Kidney (tissue), 14 donors: ENCODE data around the gene AGPAT3. TPM values are rescaled to one million over a fixed set of nuclear protein-coding genes. Genes with fewer than 3 reads are reported as not detected.
A peak's percentile ranks its signal among the peaks of the same experiment; 100 is the strongest.

Source experiments
- DNase-seq, 5 donors: peaks; one replicate each; pipeline ENCODE4 v3.0.0-alpha.2; 2013 to 2020
- FAIRE-seq: peaks from 2 replicates; lab custom pipeline; 2012; peaks lifted over from hg19 to GRCh38; lab: Jason Lieb, UNC
- H3K27ac ChIP-seq, 2 donors: one replicate each; pipeline ENCODE4 v1.7.0; 2013; ENCODE audit warnings: low read depth in 2 of 2, low read length in 2 of 2, inconsistent platforms in 1 of 2
- H3K27me3 ChIP-seq: one replicate; pipeline ENCODE4 v1.7.1; 2013; ENCODE audit warnings: low read length, inconsistent platforms; ENCODE audit not compliant: control insufficient read depth, insufficient read depth
- H3K36me3 ChIP-seq, 3 donors: one replicate each; pipeline versions ENCODE4 v1.7.0 to v1.7.1; 2013; ENCODE audit warnings: low read length in 3 of 3, control low read depth in 1 of 3, inconsistent platforms in 1 of 3; ENCODE audit not compliant: insufficient read depth in 3 of 3, control insufficient read depth in 2 of 3
- H3K4me1 ChIP-seq, 3 donors: one replicate each; pipeline versions ENCODE4 v1.7.0 to v1.7.1; 2013; ENCODE audit warnings: low read length in 3 of 3, inconsistent platforms in 1 of 3, low read depth in 1 of 3; ENCODE audit not compliant: control insufficient read depth in 2 of 3, insufficient read depth in 2 of 3
- H3K4me3 ChIP-seq, 3 donors: one replicate each; pipeline versions ENCODE4 v1.7.0 to v1.8.1; 2013; ENCODE audit warnings: low read length in 3 of 3, control low read depth in 1 of 3, inconsistent platforms in 1 of 3
- H3K9ac ChIP-seq, 3 donors: one replicate each; pipeline versions ENCODE4 v1.7.0 to v1.7.1; 2013; ENCODE audit warnings: low read length in 3 of 3, control low read depth in 1 of 3, inconsistent platforms in 1 of 3
- H3K9me3 ChIP-seq, 3 donors: one replicate each; pipeline versions ENCODE4 v1.7.0 to v1.7.1; 2013; ENCODE audit warnings: low read length in 3 of 3, control low read depth in 1 of 3, inconsistent platforms in 1 of 3; ENCODE audit not compliant: control insufficient read depth in 2 of 3, insufficient read depth in 1 of 3
- intact Hi-C: fragments of 100-400 bp; cut with DNase I; formaldehyde crosslinking; loops from one replicate; pipeline ENCODE4 v1.11.1; 2022
- polyA plus RNA-seq: library from polyadenylated mRNA; stranded (reverse); fragments of 350-450 nt; fragmentation: Illumina TruSeq; extraction: RNeasy Lipid Tissue Mini Kit (QIAGEN cat#74804); gene quantifications from one replicate; pipeline ENCODE4 v1.2.3, GENCODE V29; 2014; ENCODE audit warnings: low read depth, low replicate concordance; ENCODE audit not compliant: insufficient read depth
- total RNA-seq: library from RNA; stranded (reverse); fragmentation: NEBNext Ultra II Directional; extraction: Animal tissue kit (Norgen Biotek cat#: 25700); gene quantifications from one replicate; pipeline ENCODE4 v1.2.1, GENCODE V29; 2021
- TF ChIP-seq, protein P1 (sequence below): IDR thresholded peaks from 3 replicates; pipeline ENCODE4 v1.5.1; 2012; ENCODE audit warnings: mild to moderate bottlenecking, moderate library complexity, borderline replicate concordance; ENCODE audit not compliant: insufficient read depth; ENCODE audit errors: extremely low read depth
- donor health status: control.
- donor health status: control.
- donor health status: control.
- donor health status: control.
- donor health status: control.
- donor health status: DM: yes; HTN: yes; CAD: no.
- donor health status: Normal renal cell carcinoma (clear cell type).

The AGPAT3 gene
- total and polyA plus RNA-seq, 2 donors from 2014 or later: 40.3 to 86.2 TPM

GRCh38 chr21:43954896-43955295, 89.9 kb downstream of the AGPAT3 start:
- Histone ChIP-seq H3K9me3 (no peaks in the 10 kb centered on the region), H3K4me3 (no peak overlapping the region), H3K27me3 (no peaks in the 10 kb centered on the region), H3K27ac (no peak overlapping the region), H3K36me3 (peaks cover 0 to 6% (median 2%) of the 10 kb centered on the region in 3 donors), H3K9ac (no peak overlapping the region), H3K4me1 (peaks cover 0 to 6% (median 4%) of the 10 kb centered on the region in 3 donors)
- TF ChIP-seq, protein P1, sequence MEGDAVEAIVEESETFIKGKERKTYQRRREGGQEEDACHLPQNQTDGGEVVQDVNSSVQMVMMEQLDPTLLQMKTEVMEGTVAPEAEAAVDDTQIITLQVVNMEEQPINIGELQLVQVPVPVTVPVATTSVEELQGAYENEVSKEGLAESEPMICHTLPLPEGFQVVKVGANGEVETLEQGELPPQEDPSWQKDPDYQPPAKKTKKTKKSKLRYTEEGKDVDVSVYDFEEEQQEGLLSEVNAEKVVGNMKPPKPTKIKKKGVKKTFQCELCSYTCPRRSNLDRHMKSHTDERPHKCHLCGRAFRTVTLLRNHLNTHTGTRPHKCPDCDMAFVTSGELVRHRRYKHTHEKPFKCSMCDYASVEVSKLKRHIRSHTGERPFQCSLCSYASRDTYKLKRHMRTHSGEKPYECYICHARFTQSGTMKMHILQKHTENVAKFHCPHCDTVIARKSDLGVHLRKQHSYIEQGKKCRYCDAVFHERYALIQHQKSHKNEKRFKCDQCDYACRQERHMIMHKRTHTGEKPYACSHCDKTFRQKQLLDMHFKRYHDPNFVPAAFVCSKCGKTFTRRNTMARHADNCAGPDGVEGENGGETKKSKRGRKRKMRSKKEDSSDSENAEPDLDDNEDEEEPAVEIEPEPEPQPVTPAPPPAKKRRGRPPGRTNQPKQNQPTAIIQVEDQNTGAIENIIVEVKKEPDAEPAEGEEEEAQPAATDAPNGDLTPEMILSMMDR: no peak
- FAIRE-seq: no peak
- DNase-seq: no peak
- intact Hi-C loops: no loop called here

DNA sequence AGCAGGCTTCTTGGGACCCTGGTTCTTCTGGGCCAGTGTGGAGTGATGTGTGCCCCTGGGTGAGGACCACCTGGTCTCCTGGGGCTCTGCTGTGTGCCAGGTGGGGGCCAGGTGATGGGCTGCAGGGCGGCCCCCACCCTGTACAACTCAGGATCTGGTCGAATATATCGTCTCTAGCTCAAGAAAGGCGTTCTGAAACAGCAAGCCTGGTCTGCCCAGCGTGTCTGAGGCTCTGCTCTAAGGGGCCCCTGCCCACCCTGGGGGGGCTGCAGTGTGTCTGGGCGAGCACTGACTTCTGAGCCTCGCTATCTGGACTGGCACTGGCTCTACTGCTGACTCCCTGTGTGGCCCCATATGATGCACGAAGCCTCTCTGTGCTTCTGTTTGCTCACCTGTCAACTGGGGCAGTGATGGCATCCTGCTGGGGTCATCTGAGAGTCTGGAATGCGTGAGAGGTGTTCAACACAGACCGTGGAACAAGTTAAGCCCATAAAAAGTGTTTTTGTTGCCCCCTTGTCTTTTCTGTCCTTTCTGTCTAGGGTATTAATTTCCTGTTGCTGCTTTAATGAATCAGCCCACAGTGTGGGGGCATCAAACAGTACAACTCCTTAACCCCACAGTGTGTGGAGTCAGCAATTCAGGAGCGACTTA, 91.1 kb downstream of the AGPAT3 start:
- Histone ChIP-seq H3K36me3 (peaks cover under 1 to 14% (median 10%) of the 10 kb centered on the region in 3 donors), H3K4me1 (peaks cover 0 to 6% (median 4%) of the 10 kb centered on the region in 3 donors), H3K4me3 (no peak overlapping the region), H3K9ac (no peak overlapping the region), H3K27me3 (no peaks in the 10 kb centered on the region), H3K9me3 (no peaks in the 10 kb centered on the region), H3K27ac (no peak overlapping the region)
- intact Hi-C loops: no loop called here
- DNase-seq (peak in 4 of 5 donors; percentile 82 to 89 (median 83)), FAIRE-seq (no peak)
- TF ChIP-seq, protein P1: no peak

DNA sequence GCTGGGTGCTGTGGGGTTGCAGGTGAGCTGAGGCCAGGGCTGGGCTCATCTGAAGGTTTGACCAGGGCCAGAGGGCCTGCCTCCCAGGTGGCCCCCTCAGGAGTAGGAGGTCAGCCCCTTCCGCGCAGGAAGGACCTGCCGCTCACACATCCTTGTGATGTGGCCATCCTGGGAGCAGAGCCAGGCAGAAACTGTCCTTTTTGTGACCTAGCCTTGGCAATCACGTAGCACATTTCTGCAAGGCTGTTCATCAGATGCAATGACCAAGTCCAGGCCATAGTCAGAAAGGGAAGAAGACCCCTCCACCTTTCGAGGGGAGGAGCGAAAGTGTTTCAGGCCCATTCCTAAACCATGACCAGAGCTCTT, 91.6 kb downstream of the AGPAT3 start:
- H3K27ac ChIP-seq: no peak overlapping the region
- no peak overlapping the region for H3K4me3 ChIP-seq
- FAIRE-seq (no peak), DNase-seq (peak in 3 of 5 donors; percentile 73 to 79 (median 75))
- no peaks in the 10 kb centered on the region for H3K9me3 ChIP-seq
- H3K36me3 ChIP-seq: peaks cover 6 to 20% (median 14%) of the 10 kb centered on the region in 3 donors
- intact Hi-C loops: no loop called here
- TF ChIP-seq, protein P1: no peak
- no peak overlapping the region for H3K9ac ChIP-seq
- no peaks in the 10 kb centered on the region for H3K27me3 ChIP-seq
- H3K4me1 ChIP-seq: peaks cover 0 to 6% (median 4%) of the 10 kb centered on the region in 3 donors
